ENCODE measurements around the gene HOXC6. TPM values are rescaled to one million over a fixed set of nuclear protein-coding genes. Genes with fewer than 3 reads are reported as not detected.
"Not testable (repeated sequence)": the region's sequence is repeated elsewhere in the genome, so short reads cannot be mapped to it uniquely, and the experiment has no call there.

The HOXC6 gene
- total RNA-seq, 2 experiments from 2014 or later = not detected

- H3K36me3 Mint-ChIP-seq (ENCODE audit: low read depth) = no peaks in the 10 kb centered on the region
- no peak overlapping the region for H3K4me3 Mint-ChIP-seq
- no peak overlapping the region for H3K27ac Mint-ChIP-seq
- POLR2A ChIA-PET = no interaction called here
- CTCF ChIA-PET = interaction anchor here (1.3 to 1.7 kb wide), 3 partner anchors 30 to 165 kb away, joined by 3 to 6 read pairs (median 3); no protein-coding TSS in a partner anchor
- H3K27me3 Mint-ChIP-seq (ENCODE audit: low read depth) = peaks cover 81% of the 10 kb centered on the region
- no peaks in the 10 kb centered on the region for H3K9me3 Mint-ChIP-seq (ENCODE audit: insufficient read depth)
- no peak for DNase-seq
- no peak for ATAC-seq
- peaks cover 18% of the 10 kb centered on the region for H3K4me1 Mint-ChIP-seq (ENCODE audit: low read depth)
These were observed 7.5 kb downstream of the HOXC6 start for GRCh38 chr12:54035568-54036264.

- Mint-ChIP-seq H3K4me1 (ENCODE audit: low read depth) (peaks cover 18% of the 10 kb centered on the region), H3K27me3 (ENCODE audit: low read depth) (peaks cover 81% of the 10 kb centered on the region), H3K9me3 (ENCODE audit: insufficient read depth) (no peaks in the 10 kb centered on the region), H3K27ac (no peak overlapping the region), H3K4me3 (no peak overlapping the region), H3K36me3 (ENCODE audit: low read depth) (no peaks in the 10 kb centered on the region)
- ChIA-PET CTCF (interaction anchor here (1.3 to 1.7 kb wide), 3 partner anchors 31 to 164 kb away, joined by 3 to 6 read pairs (median 3); no protein-coding TSS in a partner anchor), POLR2A (no interaction called here)
- ATAC-seq (no peak), DNase-seq (no peak)
These were observed 8.6 kb downstream of the HOXC6 start for GRCh38 chr12:54036620-54037359.

GRCh38 chr12:54037360-54038283 lies 9.4 kb downstream of the HOXC6 start:
- Mint-ChIP-seq H3K27me3 (ENCODE audit: low read depth) (peaks cover 79% of the 10 kb centered on the region), H3K4me1 (ENCODE audit: low read depth) (peaks cover 17% of the 10 kb centered on the region), H3K27ac (no peak overlapping the region), H3K36me3 (ENCODE audit: low read depth) (no peaks in the 10 kb centered on the region), H3K9me3 (ENCODE audit: insufficient read depth) (no peaks in the 10 kb centered on the region), H3K4me3 (no peak overlapping the region)
- ATAC-seq = no peak
- CTCF ChIA-PET = interaction anchor here (1.1 to 1.8 kb wide), 4 partner anchors 32 to 163 kb away, joined by 3 to 6 read pairs (median 4); partner anchors contain the start of gene HOXC10
- POLR2A ChIA-PET = interaction anchor here (0.8 kb wide), 1 partner anchor 151 kb away, joined by 3 read pairs; the partner anchor contains the start of gene SMUG1
- no peak for DNase-seq

GRCh38 chr12:54038284-54038870 lies 10.1 kb downstream of the HOXC6 start:
- Mint-ChIP-seq H3K4me1 (ENCODE audit: low read depth) (peaks cover 13% of the 10 kb centered on the region), H3K27me3 (ENCODE audit: low read depth) (peaks cover 80% of the 10 kb centered on the region), H3K4me3 (no peak overlapping the region), H3K36me3 (ENCODE audit: low read depth) (no peaks in the 10 kb centered on the region), H3K27ac (no peak overlapping the region), H3K9me3 (ENCODE audit: insufficient read depth) (no peaks in the 10 kb centered on the region)
- ATAC-seq = no peak
- ChIA-PET CTCF (interaction anchor here (1.1 to 1.8 kb wide), 2 partner anchors 53 to 152 kb away, joined by 4 to 5 read pairs; partner anchors contain the start of gene HOXC10), POLR2A (interaction anchor here (0.8 kb wide), 1 partner anchor 150 kb away, joined by 3 read pairs; the partner anchor contains the start of gene SMUG1)
- DNase-seq = no peak

GRCh38 chr12:54038871-54039414 lies 10.7 kb downstream of the HOXC6 start:
- ChIA-PET CTCF (interaction anchor here (1.1 to 2.8 kb wide), 3 partner anchors 54 to 176 kb away, joined by 4 to 8 read pairs (median 5); partner anchors contain the start of gene HOXC10), POLR2A (no interaction called here)
- ATAC-seq (no peak), DNase-seq (no peak)
- H3K9me3 Mint-ChIP-seq (ENCODE audit: insufficient read depth) = no peaks in the 10 kb centered on the region
- no peak overlapping the region for H3K4me3 Mint-ChIP-seq
- no peaks in the 10 kb centered on the region for H3K36me3 Mint-ChIP-seq (ENCODE audit: low read depth)
- peaks cover 15% of the 10 kb centered on the region for H3K4me1 Mint-ChIP-seq (ENCODE audit: low read depth)
- H3K27me3 Mint-ChIP-seq (ENCODE audit: low read depth) = peaks cover 83% of the 10 kb centered on the region
- H3K27ac Mint-ChIP-seq = no peak overlapping the region

- H3K27ac Mint-ChIP-seq = no peak overlapping the region
- CTCF ChIA-PET = interaction anchor here (2.4 to 2.8 kb wide), 2 partner anchors 8 to 175 kb away, joined by 6 to 8 read pairs; no protein-coding TSS in a partner anchor
- peaks cover 82% of the 10 kb centered on the region for H3K27me3 Mint-ChIP-seq (ENCODE audit: low read depth)
- no peaks in the 10 kb centered on the region for H3K36me3 Mint-ChIP-seq (ENCODE audit: low read depth)
- ATAC-seq (no peak), DNase-seq (no peak)
- no peak overlapping the region for H3K4me3 Mint-ChIP-seq
- no peaks in the 10 kb centered on the region for H3K9me3 Mint-ChIP-seq (ENCODE audit: insufficient read depth)
- peaks cover 17% of the 10 kb centered on the region for H3K4me1 Mint-ChIP-seq (ENCODE audit: low read depth)
- POLR2A ChIA-PET = no interaction called here
These were observed 11.3 kb downstream of the HOXC6 start for GRCh38 chr12:54039417-54040147.

GRCh38 chr12:54040148-54040494 lies 11.9 kb downstream of the HOXC6 start:
- Mint-ChIP-seq H3K36me3 (ENCODE audit: low read depth) (no peaks in the 10 kb centered on the region), H3K4me1 (ENCODE audit: low read depth) (peaks cover 19% of the 10 kb centered on the region), H3K4me3 (no peak overlapping the region), H3K27me3 (ENCODE audit: low read depth) (peaks cover 84% of the 10 kb centered on the region), H3K27ac (no peak overlapping the region), H3K9me3 (ENCODE audit: insufficient read depth) (no peaks in the 10 kb centered on the region)
- no peak for ATAC-seq
- ChIA-PET CTCF (interaction anchor here (0.9 to 2.8 kb wide), 6 partner anchors 8 to 174 kb away, joined by 3 to 8 read pairs (median 5); no protein-coding TSS in a partner anchor), POLR2A (no interaction called here)
- no peak for DNase-seq

- DNase-seq (no peak), ATAC-seq (no peak)
- Mint-ChIP-seq H3K9me3 (ENCODE audit: insufficient read depth) (no peaks in the 10 kb centered on the region), H3K27me3 (ENCODE audit: low read depth) (peaks cover 85% of the 10 kb centered on the region), H3K27ac (no peak overlapping the region), H3K4me3 (no peak overlapping the region), H3K36me3 (ENCODE audit: low read depth) (no peaks in the 10 kb centered on the region), H3K4me1 (ENCODE audit: low read depth) (peaks cover 18% of the 10 kb centered on the region)
- ChIA-PET CTCF (interaction anchor here (0.7 to 2.8 kb wide), 8 partner anchors 8 to 174 kb away, joined by 3 to 8 read pairs (median 6); partner anchors contain the start of gene HOXC5), POLR2A (interaction anchor here (0.7 to 1.1 kb wide), 2 partner anchors 11 to 28 kb away, joined by 3 to 4 read pairs; no protein-coding TSS in a partner anchor)
These were observed 12.4 kb downstream of the HOXC6 start for GRCh38 chr12:54040648-54041047.

GRCh38 chr12:54041097-54041690 lies 13.0 kb downstream of the HOXC6 start:
- Mint-ChIP-seq H3K27ac (no peak overlapping the region), H3K9me3 (ENCODE audit: insufficient read depth) (no peaks in the 10 kb centered on the region), H3K4me3 (no peak overlapping the region), H3K4me1 (ENCODE audit: low read depth) (peaks cover 18% of the 10 kb centered on the region), H3K27me3 (ENCODE audit: low read depth) (peaks cover 86% of the 10 kb centered on the region), H3K36me3 (ENCODE audit: low read depth) (no peaks in the 10 kb centered on the region)
- ChIA-PET POLR2A (interaction anchor here (0.7 to 1.1 kb wide), 2 partner anchors 11 to 27 kb away, joined by 3 to 4 read pairs; no protein-coding TSS in a partner anchor), CTCF (interaction anchor here (0.7 to 2.8 kb wide), 8 partner anchors 8 to 173 kb away, joined by 3 to 8 read pairs (median 6); partner anchors contain the start of gene HOXC5)
- DNase-seq = no peak
- no peak for ATAC-seq

- DNase-seq; H3K4me3 Mint-ChIP-seq; H3K27ac Mint-ChIP-seq; H3K36me3 Mint-ChIP-seq (ENCODE audit: low read depth); ATAC-seq; H3K9me3 Mint-ChIP-seq (ENCODE audit: insufficient read depth); POLR2A ChIA-PET: not testable (repeated sequence)
- CTCF ChIA-PET = interaction anchor here (1.8 to 2.8 kb wide), 4 partner anchors 9 to 173 kb away, joined by 6 to 8 read pairs (median 6); partner anchors contain the start of gene HOXC5
- Mint-ChIP-seq H3K27me3 (ENCODE audit: low read depth) (peaks cover 87% of the 10 kb centered on the region), H3K4me1 (ENCODE audit: low read depth) (peaks cover 20% of the 10 kb centered on the region)
These were observed 13.8 kb downstream of the HOXC6 start for GRCh38 chr12:54042033-54042432.

Measured in activated CD8-positive, alpha-beta T cell treated with anti-CD3 and anti-CD28 coated beads, Interleukin-2, amount 10 ng/mL, durations not matched to agents 7 days and 5 days (primary cell).